NCI-H345 treated with DMSO at 0.1 percent for 48 hours (cell line): Measurements from ENCODE around the gene TMEM69.
"Not testable (repeated sequence)": the region's sequence is repeated elsewhere in the genome, so short reads cannot be mapped to it uniquely, and the experiment has no call there.

Source experiments
- DNase-seq: peaks from one replicate; lab custom pipeline; 2025; ENCODE audit not compliant: unreplicated experiment; lab: John Stamatoyannopoulos, UW

TMEM69 gene

DNA sequence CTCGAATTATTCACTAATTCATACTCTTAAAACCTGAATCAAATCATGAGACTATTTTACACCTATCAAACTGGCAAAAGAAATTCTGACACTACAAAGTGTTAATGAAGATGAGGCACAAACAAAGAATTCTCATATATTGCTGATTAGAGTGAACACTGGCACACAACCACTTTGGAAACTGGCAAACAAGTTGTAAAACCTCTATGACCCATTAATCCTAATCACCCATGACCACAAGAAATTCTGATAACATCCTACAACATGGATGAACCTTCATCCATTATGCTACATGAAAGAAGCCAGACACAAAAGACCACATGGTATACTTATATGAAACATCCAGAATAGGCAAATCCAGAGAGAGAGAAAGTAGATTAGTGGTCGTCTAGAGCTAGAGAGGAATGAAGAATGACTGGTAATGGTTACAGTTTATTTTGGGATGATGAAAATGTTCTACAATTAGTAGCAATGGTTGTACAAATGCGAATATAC lies 10.2 kb upstream of the TMEM69 start:
- DNase-seq = no peak

DNA sequence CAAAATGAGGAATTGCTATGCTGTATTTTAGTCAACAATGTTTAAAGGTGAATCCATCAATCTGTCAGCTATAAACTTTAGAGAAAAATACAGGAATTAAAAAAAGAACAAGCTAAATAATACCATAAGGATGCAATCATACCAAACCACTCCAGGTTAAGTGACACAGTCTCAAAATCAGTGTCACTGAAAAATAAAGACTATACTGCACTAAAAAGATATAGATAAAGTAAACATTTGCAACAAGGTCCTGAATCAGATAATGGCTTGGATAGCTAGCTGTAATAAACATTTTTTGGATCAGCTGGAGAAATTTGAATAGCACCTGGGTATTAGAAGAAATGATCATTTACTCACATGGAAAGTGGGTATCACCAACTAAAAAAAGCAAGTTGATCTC lies 9.5 kb upstream of the TMEM69 start:
- DNase-seq = no peak

DNA sequence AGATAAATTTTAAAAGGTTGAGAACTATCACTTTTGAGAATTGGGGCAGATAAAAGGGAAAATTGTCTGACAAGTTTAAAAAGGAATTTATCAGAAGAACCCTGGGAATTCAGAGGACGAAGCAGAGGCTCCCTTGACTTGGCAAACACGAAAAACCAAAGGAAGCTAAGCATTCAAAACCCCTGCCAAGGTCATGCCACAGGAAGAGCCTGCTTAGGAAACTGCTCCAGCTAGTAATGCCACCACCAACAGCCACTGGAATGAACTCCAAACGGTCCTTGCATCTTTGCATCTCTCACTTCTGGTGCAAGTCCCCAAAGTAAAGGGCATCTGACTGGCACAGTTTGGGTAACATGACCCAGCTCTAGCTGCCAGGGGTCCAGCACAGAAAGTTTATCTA lies 8.9 kb upstream of the TMEM69 start:
- no peak for DNase-seq

DNA sequence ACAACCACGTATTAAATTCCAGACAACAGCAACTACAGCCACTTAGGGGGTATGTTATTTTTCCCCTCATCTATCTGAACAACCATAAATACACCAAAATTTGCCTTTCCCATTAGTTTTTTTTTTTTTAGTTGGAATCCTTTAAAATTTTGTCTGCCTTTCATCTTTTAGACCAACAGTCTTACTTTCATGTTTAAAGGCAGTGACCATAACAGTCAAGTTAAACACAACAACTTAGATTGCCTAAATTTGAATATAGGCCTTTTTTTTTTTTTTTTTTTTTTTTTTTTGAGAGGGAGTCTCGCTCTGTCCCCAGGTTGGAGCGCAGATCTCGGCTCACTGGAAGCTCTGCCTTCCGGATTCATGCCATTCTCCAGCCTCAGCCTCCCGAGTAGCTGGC lies 5.0 kb upstream of the TMEM69 start:
- DNase-seq = no peak

DNA sequence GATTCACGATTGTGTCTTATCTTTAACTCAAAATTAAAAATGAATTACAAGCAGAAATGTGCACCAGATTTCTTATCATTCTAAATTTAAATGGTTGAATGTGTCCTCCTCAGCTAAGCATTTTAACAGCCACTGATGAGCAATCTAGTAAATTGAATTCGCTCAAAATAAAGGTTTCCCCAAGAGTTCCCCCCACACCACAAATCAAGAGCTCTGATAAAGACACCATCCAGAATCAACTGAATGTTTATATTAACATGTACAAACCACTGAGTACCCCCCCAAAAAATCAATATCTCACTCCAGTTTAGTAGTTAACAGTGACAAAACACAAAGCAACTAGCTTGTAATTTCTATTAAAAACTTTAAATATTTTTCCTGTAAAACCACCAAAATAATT lies 3.6 kb upstream of the TMEM69 start:
- DNase-seq = no peak

- DNase-seq = no peak
Measured at GRCh38 chr1:45685308-45686014, 2.5 kb upstream of the TMEM69 start.

- DNase-seq = peak; percentile 31
Measured at GRCh38 chr1:45686015-45686287, 2.0 kb upstream of the TMEM69 start.

DNA sequence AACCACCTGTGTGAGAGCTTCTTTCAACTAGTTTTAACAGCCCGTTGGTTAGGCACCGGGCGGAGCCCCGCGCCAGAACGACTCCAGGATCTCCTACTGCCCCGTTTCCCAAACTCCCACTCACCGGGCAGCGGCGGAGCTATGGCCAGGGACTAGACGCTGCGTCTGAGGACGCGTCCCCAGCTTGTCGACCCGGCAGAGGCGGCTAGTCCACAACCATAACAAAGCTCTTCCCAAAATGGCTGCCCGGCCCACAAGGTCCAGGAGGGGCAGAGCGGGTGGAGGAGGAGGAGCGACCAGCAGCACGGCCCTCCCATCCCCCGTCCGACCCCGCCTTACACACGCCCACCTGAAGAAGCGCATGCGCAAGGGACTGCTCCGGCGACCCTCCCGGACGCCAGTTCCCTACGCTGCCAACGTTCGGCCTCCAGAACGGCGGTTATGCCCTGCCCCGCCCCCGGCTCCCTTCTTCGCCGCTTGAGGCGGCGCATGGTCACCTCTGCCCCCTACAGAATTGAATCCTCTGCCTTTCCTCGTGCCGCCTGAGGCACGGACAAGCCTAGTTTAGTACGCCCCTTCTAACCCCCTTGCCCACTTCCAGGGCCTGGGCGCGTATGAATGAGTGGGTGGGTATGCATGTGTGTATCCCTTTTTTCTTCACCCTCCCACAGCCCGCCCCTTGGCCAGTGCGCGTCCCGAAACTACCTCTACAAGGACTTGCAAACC lies 1.5 kb upstream of the TMEM69 start, which contains the start of gene GPBP1L1:
Gene GPBP1L1, minus strand, starts transcription at position 246 of the 726 bp plus-strand sequence. CDS start 27,446 bp downstream, outside the sequence.
- peak; percentile 94 for DNase-seq

- peak; percentile 96 for DNase-seq
Measured at GRCh38 chr1:45687014-45687753, 797 bp upstream of the TMEM69 start.

DNA sequence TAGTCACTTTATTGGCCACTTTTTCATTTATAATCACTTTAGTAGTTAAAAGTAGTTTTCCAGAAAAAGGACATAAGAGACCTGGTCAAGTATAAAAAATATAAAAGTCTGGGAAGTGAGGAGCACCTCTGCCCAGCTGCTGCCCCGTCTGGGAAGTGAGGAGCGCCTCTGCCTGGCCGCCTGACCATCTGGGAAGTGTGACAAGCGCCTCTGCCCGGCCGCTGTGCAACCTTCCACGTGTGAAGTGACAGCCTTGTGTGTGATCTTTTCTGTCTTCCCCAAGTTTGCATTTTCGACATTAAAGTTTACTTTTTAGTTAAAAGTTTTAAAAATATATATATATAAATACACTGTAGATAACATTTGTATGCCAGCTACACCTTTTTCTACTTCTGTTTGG lies 5.8 kb downstream of the TMEM69 start:
- DNase-seq = not testable (repeated sequence)

GRCh38 chr1:45694823-45695222 lies 6.8 kb downstream of the TMEM69 start:
- DNase-seq = no peak

DNA sequence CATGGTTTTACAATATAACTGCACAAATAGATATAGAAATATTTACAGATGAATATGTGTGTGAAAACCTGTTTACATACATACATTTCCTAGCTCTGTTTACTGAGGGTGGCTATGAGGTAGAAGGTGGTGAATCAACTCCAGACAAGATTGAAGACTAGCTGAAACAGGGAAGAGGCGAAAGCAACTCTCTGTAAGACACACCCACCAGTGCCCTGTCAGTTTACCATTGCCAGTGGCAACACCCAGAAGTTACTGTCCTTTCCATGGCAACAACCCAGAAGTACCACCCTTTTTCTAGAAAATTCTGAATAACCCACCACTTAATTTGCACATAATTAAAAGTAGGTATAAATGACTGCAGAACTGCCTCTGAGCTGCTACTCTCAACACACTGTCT lies 16.7 kb downstream of the TMEM69 start:
- DNase-seq = no peak

DNA sequence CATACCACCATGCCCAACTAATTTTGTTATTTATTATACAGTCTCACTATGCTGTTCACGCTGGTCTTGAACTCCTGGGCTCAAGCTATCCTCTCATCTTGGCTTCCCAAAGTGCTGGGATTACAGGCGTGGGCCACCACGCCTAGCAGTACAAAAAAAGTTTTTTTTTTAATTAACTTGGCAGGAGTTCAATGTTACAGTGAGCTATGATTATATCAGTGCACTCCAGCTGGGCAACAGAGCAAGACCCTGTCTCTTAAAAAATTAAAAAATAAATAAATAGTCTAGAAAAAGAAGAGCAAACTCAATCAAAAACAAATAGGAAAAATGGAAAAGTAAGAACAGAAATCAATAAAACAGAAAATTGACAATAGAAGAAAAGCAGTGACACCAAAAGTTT lies 25.7 kb downstream of the TMEM69 start:
- DNase-seq = no peak

DNA sequence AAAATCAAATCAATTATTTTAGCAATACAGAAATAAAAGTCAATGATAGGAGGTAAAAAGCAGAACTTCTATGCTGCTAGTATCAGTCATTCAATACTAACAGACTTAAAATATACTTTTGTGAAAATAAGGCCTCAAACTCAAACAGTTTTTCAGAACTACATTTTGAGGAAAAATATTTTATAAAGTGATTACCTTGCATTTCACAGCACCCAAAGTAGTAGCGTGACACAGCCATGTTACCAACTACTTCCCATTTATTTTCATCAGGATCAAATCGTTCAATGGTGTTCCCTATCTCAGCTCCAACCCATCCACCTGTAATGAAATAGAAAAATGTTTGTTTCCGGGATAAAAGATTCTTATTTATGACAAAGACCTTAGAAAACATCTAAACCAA lies 28.7 kb downstream of the TMEM69 start:
- DNase-seq = no peak

GRCh38 chr1:45717386-45717785 lies 29.4 kb downstream of the TMEM69 start:
- DNase-seq = not testable (repeated sequence)

DNA sequence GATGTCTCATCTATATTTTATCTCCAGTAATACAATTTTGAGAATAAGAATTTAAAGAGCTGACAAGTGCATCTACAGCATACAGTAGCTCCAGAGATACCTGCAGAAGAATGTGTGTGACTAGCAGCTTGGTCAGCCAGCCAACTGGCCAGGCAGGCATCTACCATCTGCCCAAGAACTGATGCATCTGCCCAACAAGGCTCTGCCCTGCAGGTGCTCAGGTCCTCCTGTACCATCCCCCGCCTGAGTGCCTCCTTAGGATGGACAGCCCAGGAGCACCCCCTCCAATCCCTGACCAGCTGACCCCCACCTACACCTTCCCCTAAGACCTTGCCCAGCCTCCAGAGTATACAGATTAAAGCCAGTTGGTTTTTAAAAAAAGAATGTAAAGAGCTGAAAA lies 30.3 kb downstream of the TMEM69 start:
- DNase-seq = no peak

GRCh38 chr1:45721207-45721606 lies 33.2 kb downstream of the TMEM69 start:
- DNase-seq = no peak

DNA sequence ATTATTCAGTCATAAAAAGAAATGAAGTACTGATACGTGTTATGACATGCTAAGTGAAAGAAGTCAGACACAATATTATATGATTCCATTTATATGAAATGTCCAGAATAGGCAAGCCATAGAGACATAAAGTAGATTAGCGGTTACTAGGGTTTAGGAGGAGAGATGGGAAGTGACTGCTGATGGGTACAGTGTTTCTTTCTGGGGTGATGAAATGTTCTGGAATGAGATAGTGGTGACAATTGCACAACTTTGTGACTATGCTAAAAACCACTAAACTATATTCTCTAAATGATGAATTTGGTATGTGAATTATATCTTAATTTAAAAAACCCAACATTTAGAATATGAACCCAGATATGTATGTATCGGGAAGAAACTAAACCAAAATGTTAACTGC lies 34.8 kb downstream of the TMEM69 start:
- DNase-seq = no peak

DNA sequence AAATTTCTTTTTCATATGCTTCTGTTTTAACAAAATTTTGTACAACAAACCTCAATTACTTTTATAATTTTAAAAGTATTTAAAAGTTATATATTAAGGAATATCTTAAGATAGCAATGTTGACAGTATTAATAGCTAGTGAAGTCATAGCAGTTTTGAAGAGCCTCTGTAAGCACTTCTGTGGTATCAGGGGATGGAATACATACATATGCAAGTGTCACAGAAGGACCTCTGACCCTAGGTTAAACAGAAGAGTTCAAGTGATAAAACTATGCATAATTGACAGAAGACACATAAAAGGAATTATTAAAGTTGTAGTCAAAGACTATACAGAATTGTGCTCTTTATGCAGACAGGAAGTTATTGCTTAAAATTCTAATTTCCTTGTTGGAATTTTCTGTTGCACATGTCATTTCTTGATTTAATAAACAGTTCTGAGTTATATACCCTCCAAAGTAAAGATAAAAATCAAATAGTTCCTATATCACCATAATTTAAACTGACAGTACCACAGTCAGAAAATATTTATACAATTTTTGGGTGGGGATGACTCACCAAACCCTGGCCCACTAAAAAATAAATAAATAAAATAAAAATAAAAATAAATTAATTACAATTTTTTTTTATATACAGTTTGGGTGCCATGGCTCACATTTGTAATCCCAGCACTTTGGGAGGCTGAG lies 35.4 kb downstream of the TMEM69 start:
- no peak for DNase-seq

- DNase-seq = not testable (repeated sequence)
Measured at GRCh38 chr1:45726007-45726406, 38.0 kb downstream of the TMEM69 start.

- DNase-seq = no peak
Measured at GRCh38 chr1:45730075-45730779, 42.2 kb downstream of the TMEM69 start.
